Astrocyte (in vitro differentiated cells and primary cell): ENCODE data around the gene DISP3.

Source experiments
- EZH2 ChIP-seq: IDR thresholded peaks from 2 replicates; pipeline ENCODE4 v1.6.1; 2012; ENCODE audit warnings: mild to moderate bottlenecking, low read length, inconsistent platforms; ENCODE audit not compliant: insufficient read depth
- TF ChIP-seq, protein P1 (sequence below): IDR thresholded peaks from 2 replicates; pipeline ENCODE4 v1.5.1; 2011; ENCODE audit warnings: low read depth, mild to moderate bottlenecking, inconsistent platforms, low read length, moderate library complexity; ENCODE audit not compliant: insufficient read depth

DNA sequence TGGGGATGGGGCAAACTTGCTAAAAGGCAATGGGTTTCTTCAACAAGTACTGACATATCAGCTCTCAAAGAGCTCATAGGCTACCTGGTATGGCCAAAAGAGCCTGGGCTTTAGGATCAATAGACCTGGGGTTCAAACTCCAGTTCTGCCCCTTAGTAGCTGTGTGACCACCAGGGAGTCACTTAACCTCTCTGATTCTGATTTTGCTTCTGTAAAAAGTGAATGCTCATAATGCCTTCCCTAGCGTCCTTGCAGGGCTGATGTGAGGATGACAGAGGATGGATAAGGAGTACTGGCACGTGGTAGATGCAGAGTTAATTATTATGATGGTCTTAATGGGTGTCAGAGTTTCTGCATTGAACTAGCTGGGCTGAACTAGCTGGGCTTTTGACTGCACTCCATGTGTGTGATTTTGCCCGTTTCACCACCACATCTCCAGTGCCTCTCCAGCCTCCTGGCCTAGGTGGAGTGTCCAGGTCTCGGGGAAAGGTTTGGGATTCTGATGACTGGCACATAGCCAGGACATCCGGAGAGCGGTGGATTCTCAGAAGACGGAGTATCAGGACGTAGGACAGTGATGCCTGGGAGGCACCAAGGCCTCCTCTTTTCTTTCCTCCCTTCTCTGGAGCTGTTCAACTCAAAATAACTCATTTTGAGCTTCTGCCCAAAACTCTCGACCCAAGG is 15.2 kb downstream of the DISP3 start:
- TF ChIP-seq, protein P1, sequence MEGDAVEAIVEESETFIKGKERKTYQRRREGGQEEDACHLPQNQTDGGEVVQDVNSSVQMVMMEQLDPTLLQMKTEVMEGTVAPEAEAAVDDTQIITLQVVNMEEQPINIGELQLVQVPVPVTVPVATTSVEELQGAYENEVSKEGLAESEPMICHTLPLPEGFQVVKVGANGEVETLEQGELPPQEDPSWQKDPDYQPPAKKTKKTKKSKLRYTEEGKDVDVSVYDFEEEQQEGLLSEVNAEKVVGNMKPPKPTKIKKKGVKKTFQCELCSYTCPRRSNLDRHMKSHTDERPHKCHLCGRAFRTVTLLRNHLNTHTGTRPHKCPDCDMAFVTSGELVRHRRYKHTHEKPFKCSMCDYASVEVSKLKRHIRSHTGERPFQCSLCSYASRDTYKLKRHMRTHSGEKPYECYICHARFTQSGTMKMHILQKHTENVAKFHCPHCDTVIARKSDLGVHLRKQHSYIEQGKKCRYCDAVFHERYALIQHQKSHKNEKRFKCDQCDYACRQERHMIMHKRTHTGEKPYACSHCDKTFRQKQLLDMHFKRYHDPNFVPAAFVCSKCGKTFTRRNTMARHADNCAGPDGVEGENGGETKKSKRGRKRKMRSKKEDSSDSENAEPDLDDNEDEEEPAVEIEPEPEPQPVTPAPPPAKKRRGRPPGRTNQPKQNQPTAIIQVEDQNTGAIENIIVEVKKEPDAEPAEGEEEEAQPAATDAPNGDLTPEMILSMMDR, result no peak
- TF ChIP-seq EZH2, result no peak
